HUDEP-2 (cell line): ENCODE results near the gene KIF3A.

Source experiments
- DNase-seq, 76 experiments: peaks; one replicate each; lab custom pipeline; 2025; ENCODE audit not compliant: unreplicated experiment in 76 of 76; lab: John Stamatoyannopoulos, UW

Gene KIF3A

GRCh38 chr5:132665574-132666080 lies 71.7 kb downstream of the KIF3A start:
- DNase-seq: no peak

- no peak for DNase-seq
These were observed 72.6 kb downstream of the KIF3A start for GRCh38 chr5:132664696-132665209.

- peak in 47 of 76 experiments; percentile 13 to 68 (median 35) for DNase-seq
These were observed 73.3 kb downstream of the KIF3A start for GRCh38 chr5:132663771-132664695.

- peak in 31 of 76 experiments; percentile 8 to 52 (median 24) for DNase-seq
These were observed 74.2 kb downstream of the KIF3A start for GRCh38 chr5:132662925-132663770.

GRCh38 chr5:132662004-132662401 lies 75.3 kb downstream of the KIF3A start:
- no peak for DNase-seq

- DNase-seq: peak in 24 of 76 experiments; percentile 8 to 48 (median 25)
These were observed 75.9 kb downstream of the KIF3A start for GRCh38 chr5:132661231-132662003.

- DNase-seq: no peak
These were observed 77.5 kb downstream of the KIF3A start for GRCh38 chr5:132659598-132660493.

GRCh38 chr5:132658381-132659302 lies 78.7 kb downstream of the KIF3A start:
- no peak for DNase-seq

GRCh38 chr5:132657676-132658380 lies 79.5 kb downstream of the KIF3A start, which contains the start of gene IL13:
TSS of gene IL13 (plus strand) at chr5:132658173. CDS start at chr5:132658187, 14 bp downstream.
- no peak for DNase-seq

GRCh38 chr5:132656774-132657355 lies 80.5 kb downstream of the KIF3A start:
- DNase-seq: no peak

- DNase-seq: peak in 43 of 76 experiments; percentile 10 to 68 (median 37)
These were observed 81.2 kb downstream of the KIF3A start for GRCh38 chr5:132655821-132656773.

GRCh38 chr5:132653716-132654115 lies 83.6 kb downstream of the KIF3A start:
- DNase-seq: no peak

GRCh38 chr5:132651838-132652469 lies 85.4 kb downstream of the KIF3A start:
- peak in 51 of 76 experiments; percentile 9 to 77 (median 39) for DNase-seq

GRCh38 chr5:132648355-132648754 lies 89.0 kb downstream of the KIF3A start:
- no peak for DNase-seq

- no peak for DNase-seq
These were observed 89.9 kb downstream of the KIF3A start for GRCh38 chr5:132647473-132647872.
